ENCODE data around the gene HECTD4.

Gene HECTD4

GRCh38 chr12:112196196-112196875 lies 185.9 kb downstream of the HECTD4 start:
- no peak for DNase-seq

- no peak for DNase-seq
These were observed 187.5 kb downstream of the HECTD4 start for GRCh38 chr12:112194601-112195247.

GRCh38 chr12:112192475-112192874 lies 189.8 kb downstream of the HECTD4 start:
- DNase-seq = no peak

- DNase-seq = no peak
These were observed 190.3 kb downstream of the HECTD4 start for GRCh38 chr12:112191840-112192321.

- no peak for DNase-seq
These were observed 191.0 kb downstream of the HECTD4 start for GRCh38 chr12:112191201-112191600.

- DNase-seq = no peak
These were observed 191.8 kb downstream of the HECTD4 start for GRCh38 chr12:112190231-112191025.

- no peak for DNase-seq
These were observed 194.0 kb downstream of the HECTD4 start for GRCh38 chr12:112188130-112188830.

GRCh38 chr12:112185093-112185923 lies 196.9 kb downstream of the HECTD4 start:
- no peak for DNase-seq

- DNase-seq = no peak
These were observed 198.0 kb downstream of the HECTD4 start for GRCh38 chr12:112184056-112184887.

- DNase-seq = no peak
These were observed 198.8 kb downstream of the HECTD4 start for GRCh38 chr12:112183141-112184021.

- no peak for DNase-seq
These were observed 199.7 kb downstream of the HECTD4 start for GRCh38 chr12:112182499-112182898.

- DNase-seq = no peak
These were observed 201.8 kb downstream of the HECTD4 start for GRCh38 chr12:112180422-112180821.

GRCh38 chr12:112179916-112180315 lies 202.3 kb downstream of the HECTD4 start:
- DNase-seq = no peak

GRCh38 chr12:112179341-112179740 lies 202.9 kb downstream of the HECTD4 start:
- no peak for DNase-seq

- DNase-seq = no peak
These were observed 203.4 kb downstream of the HECTD4 start for GRCh38 chr12:112178796-112179195.

- no peak for DNase-seq
These were observed 205.8 kb downstream of the HECTD4 start for GRCh38 chr12:112176321-112177010.

GRCh38 chr12:112175361-112176155 lies 206.7 kb downstream of the HECTD4 start:
- DNase-seq = no peak

- no peak for DNase-seq
These were observed 209.5 kb downstream of the HECTD4 start for GRCh38 chr12:112172556-112173324.
